ENCODE measurements around the gene LRG1. TPM values are rescaled to one million over a fixed set of nuclear protein-coding genes. Genes with fewer than 3 reads are reported as not detected.
A peak's percentile ranks its signal among the peaks of the same experiment; 100 is the strongest.
"Not testable (repeated sequence)": the region's sequence is repeated elsewhere in the genome, so short reads cannot be mapped to it uniquely, and the experiment has no call there.

The LRG1 gene
- total RNA-seq, 1 experiment from 2014 or later: 0.51 TPM

GRCh38 chr19:4567584-4568071 lies 27.8 kb upstream of the LRG1 start:
- no peak overlapping the region for H3K9ac ChIP-seq (ENCODE audit: low read length)
- peak; percentile 97 for TF ChIP-seq CTCF (conservative IDR thresholded peaks at IDR 0.05; ENCODE audit: low read depth, low read length)
- TF ChIP-seq EZH2 (IDR thresholded peaks at IDR 0.05; ENCODE audit: low read length, unreplicated experiment): no peak
- no peak for TF ChIP-seq EZH2phosphoT487 (IDR thresholded peaks at IDR 0.05; ENCODE audit: borderline replicate concordance, low read length)
- H3K36me3 ChIP-seq (ENCODE audit: low read depth, low read length): no peaks in the 10 kb centered on the region
- CTCF ChIA-PET: interaction anchor here (0.5 to 1.1 kb wide), 5 partner anchors 11 to 96 kb away, joined by 3 to 15 read pairs (median 4); no protein-coding TSS in a partner anchor
- no TSS peak for BruUV-seq (replicated peaks)
- POLR2A ChIA-PET (ENCODE audit: unreplicated experiment): no interaction called here
- no peaks in the 10 kb centered on the region for H3K79me2 ChIP-seq (ENCODE audit: low read length)
- 0 out of 2 replicates have a peak overlapping the region, but pooled peaks have one; percentile 44 for H2AFZ ChIP-seq (ENCODE audit: low read length)
- H3K4me1 ChIP-seq (ENCODE audit: insufficient read depth, low read length): 0 out of 2 replicates have a peak, but pooled peaks cover 4% of the 10 kb centered on the region
- H3K4me2 ChIP-seq (ENCODE audit: low read length): peak overlapping the region; percentile 7; the same call in 1 of the 2 replicates
- intact Hi-C loops (cut with micrococcal nuclease): no loop called here
- no peaks in the 10 kb centered on the region for H3F3A ChIP-seq (ENCODE audit: low read length, unreplicated experiment)
- H3K9me2 ChIP-seq (replicated peaks; ENCODE audit: low read length): no peaks in the 10 kb centered on the region
- no peaks in the 10 kb centered on the region for H3K9me3 ChIP-seq (ENCODE audit: low read length)
- H3K27ac ChIP-seq (ENCODE audit: low read length): no peak overlapping the region
- H3K4me3 ChIP-seq (ENCODE audit: low read length): no peak overlapping the region
- no peaks in the 10 kb centered on the region for H4K20me1 ChIP-seq (ENCODE audit: low read length)
- DNase-seq (peak; percentile 83), ATAC-seq (peak; percentile 94)
- no peaks in the 10 kb centered on the region for H3K27me3 ChIP-seq (ENCODE audit: low read length)

- H3K4me1 ChIP-seq (ENCODE audit: insufficient read depth, low read length): 0 out of 2 replicates have a peak, but pooled peaks cover 4% of the 10 kb centered on the region
- H3K27ac ChIP-seq (ENCODE audit: low read length): no peak overlapping the region
- H4K20me1 ChIP-seq (ENCODE audit: low read length): no peaks in the 10 kb centered on the region
- H2AFZ ChIP-seq (ENCODE audit: low read length): no peak overlapping the region
- no peaks in the 10 kb centered on the region for H3K79me2 ChIP-seq (ENCODE audit: low read length)
- TF ChIP-seq EZH2phosphoT487 (IDR thresholded peaks at IDR 0.05; ENCODE audit: borderline replicate concordance, low read length): no peak
- no peak for TF ChIP-seq CTCF (conservative IDR thresholded peaks at IDR 0.05; ENCODE audit: low read depth, low read length)
- no peak for TF ChIP-seq EZH2 (IDR thresholded peaks at IDR 0.05; ENCODE audit: low read length, unreplicated experiment)
- H3K9me2 ChIP-seq (replicated peaks; ENCODE audit: low read length): no peaks in the 10 kb centered on the region
- DNase-seq (no peak), ATAC-seq (no peak)
- H3K4me3 ChIP-seq (ENCODE audit: low read length): no peak overlapping the region
- no peaks in the 10 kb centered on the region for H3K9me3 ChIP-seq (ENCODE audit: low read length)
- ChIA-PET CTCF (interaction anchor here (0.5 to 1.1 kb wide), 4 partner anchors 28 to 95 kb away, joined by 3 to 15 read pairs (median 6); no protein-coding TSS in a partner anchor), POLR2A (ENCODE audit: unreplicated experiment) (interaction anchor here (0.6 kb wide), 1 partner anchor 51 kb away, joined by 8 read pairs; no protein-coding TSS in a partner anchor)
- intact Hi-C loops (cut with micrococcal nuclease): no loop called here
- no peaks in the 10 kb centered on the region for H3K27me3 ChIP-seq (ENCODE audit: low read length)
- H3K36me3 ChIP-seq (ENCODE audit: low read depth, low read length): no peaks in the 10 kb centered on the region
- H3K4me2 ChIP-seq (ENCODE audit: low read length): no peak overlapping the region
- no peak overlapping the region for H3K9ac ChIP-seq (ENCODE audit: low read length)
- H3F3A ChIP-seq (ENCODE audit: low read length, unreplicated experiment): no peaks in the 10 kb centered on the region
- BruUV-seq (replicated peaks): no TSS peak
Measured at GRCh38 chr19:4566402-4567051, 26.7 kb upstream of the LRG1 start.

GRCh38 chr19:4563562-4563961 lies 23.7 kb upstream of the LRG1 start:
- intact Hi-C loops (cut with micrococcal nuclease); CTCF ChIA-PET; POLR2A ChIA-PET (ENCODE audit: unreplicated experiment): not testable (repeated sequence)

GRCh38 chr19:4562085-4562484 lies 22.2 kb upstream of the LRG1 start:
- intact Hi-C loops (cut with micrococcal nuclease); H3K9ac ChIP-seq (ENCODE audit: low read length); H4K20me1 ChIP-seq (ENCODE audit: low read length); H2AFZ ChIP-seq (ENCODE audit: low read length); CTCF ChIA-PET; DNase-seq; H3K4me3 ChIP-seq (ENCODE audit: low read length); H3K36me3 ChIP-seq (ENCODE audit: low read depth, low read length); H3K27me3 ChIP-seq (ENCODE audit: low read length); H3K9me3 ChIP-seq (ENCODE audit: low read length); H3K27ac ChIP-seq (ENCODE audit: low read length); H3F3A ChIP-seq (ENCODE audit: low read length, unreplicated experiment); BruUV-seq (replicated peaks); H3K4me2 ChIP-seq (ENCODE audit: low read length); H3K79me2 ChIP-seq (ENCODE audit: low read length); ATAC-seq; H3K9me2 ChIP-seq (replicated peaks; ENCODE audit: low read length); H3K4me1 ChIP-seq (ENCODE audit: insufficient read depth, low read length); POLR2A ChIA-PET (ENCODE audit: unreplicated experiment): not testable (repeated sequence)

More at GRCh38 chr19:4563562-4563961, 23.7 kb upstream of the LRG1 start:
- not testable (repeated sequence) for H3K4me1 ChIP-seq (ENCODE audit: insufficient read depth, low read length); ATAC-seq; H3K9me2 ChIP-seq (replicated peaks; ENCODE audit: low read length); BruUV-seq (replicated peaks); H3K27ac ChIP-seq (ENCODE audit: low read length); H3K9ac ChIP-seq (ENCODE audit: low read length); H3K79me2 ChIP-seq (ENCODE audit: low read length); H4K20me1 ChIP-seq (ENCODE audit: low read length); H3K4me2 ChIP-seq (ENCODE audit: low read length); H2AFZ ChIP-seq (ENCODE audit: low read length); H3K27me3 ChIP-seq (ENCODE audit: low read length); H3K36me3 ChIP-seq (ENCODE audit: low read depth, low read length); H3F3A ChIP-seq (ENCODE audit: low read length, unreplicated experiment); DNase-seq; H3K9me3 ChIP-seq (ENCODE audit: low read length); H3K4me3 ChIP-seq (ENCODE audit: low read length)
